GM13977 (cell line): ENCODE results near the gene AFDN.

Experiments
- DNase-seq: peaks from one replicate; pipeline ENCODE4 v3.0.0; 2012; ENCODE audit warnings: low spot score
- CTCF ChIP-seq: IDR thresholded peaks from 2 replicates; pipeline ENCODE4 v1.5.1; 2012; ENCODE audit warnings: mild to moderate bottlenecking, control low read depth; ENCODE audit not compliant: insufficient read depth; ENCODE audit errors: extremely low read depth, missing control alignments
- in situ Hi-C: fragments of 300-500 bp; cut with MboI; formaldehyde crosslinking; loops from one replicate; pipeline ENCODE4 v1.12.0; 2022; ENCODE audit warnings: low sequenced_read_pairs, low pct_unique_long_range_greater_than_20kb, mixed read lengths, inconsistent platforms; ENCODE audit not compliant: unreplicated experiment

The AFDN gene

DNA sequence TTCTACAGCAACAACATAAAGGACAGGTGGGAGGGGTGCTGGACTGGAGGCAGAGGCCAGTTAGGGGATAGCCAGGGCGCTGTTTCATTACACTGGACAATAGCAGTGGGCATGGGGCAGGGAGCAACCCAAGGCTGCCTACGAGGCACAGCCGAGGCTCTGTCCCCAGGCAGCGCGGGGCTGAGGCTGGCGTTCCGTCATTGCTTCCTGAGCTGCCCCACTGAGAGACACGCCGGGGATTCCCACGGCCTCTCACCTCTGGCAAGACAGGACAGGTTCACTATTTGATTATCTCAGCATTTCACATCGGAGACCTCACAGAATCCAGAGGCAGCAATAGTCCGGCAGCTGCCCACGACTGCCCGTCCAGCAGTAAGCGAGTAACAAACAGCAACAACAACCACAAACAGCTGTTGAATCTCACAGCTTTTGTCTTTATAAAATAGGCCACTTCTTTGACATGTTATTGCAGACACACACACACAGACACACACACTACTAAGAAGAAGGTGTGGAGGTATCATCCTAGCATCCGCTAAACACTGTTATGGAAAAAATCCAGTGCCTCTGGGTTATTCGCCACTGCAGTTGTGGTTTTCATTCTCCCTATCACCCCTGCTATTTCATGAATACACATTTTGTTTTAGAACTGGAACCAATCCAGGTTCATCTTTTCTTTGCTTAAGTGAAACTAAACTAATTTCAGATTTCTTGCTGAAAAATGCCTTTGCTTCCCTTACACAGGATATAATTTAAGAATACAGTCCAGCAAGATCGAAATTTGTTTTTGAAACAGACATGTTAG is 190.2 kb downstream of the AFDN start:
- in situ Hi-C loops: no loop called here
- no peak for TF ChIP-seq CTCF
- no peak for DNase-seq

- TF ChIP-seq CTCF: no peak
- DNase-seq: no peak
- in situ Hi-C loops: no loop called here
These were observed 190.9 kb downstream of the AFDN start for GRCh38 chr6:168017629-168018028.

DNA sequence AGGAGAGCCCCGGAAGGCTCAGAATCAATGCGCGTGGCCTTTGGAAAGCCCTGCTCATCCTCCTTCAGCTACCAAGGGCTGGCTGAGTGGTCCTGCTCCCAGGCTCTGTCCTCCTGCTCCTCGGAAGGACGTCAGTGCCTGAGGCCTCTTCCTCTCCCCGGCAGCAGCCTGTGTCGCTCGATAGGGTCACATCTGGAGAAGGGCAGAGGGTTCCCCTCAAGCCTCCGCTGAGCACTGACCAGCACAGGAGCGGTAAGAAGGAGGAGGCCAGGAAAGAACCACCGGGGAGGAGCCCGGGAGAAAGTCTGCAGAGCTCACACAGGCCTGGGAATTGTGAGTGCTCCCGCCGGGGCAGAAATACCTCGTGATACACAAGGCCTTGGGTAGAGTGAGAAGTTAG is 192.0 kb downstream of the AFDN start:
- DNase-seq: no peak
- in situ Hi-C loops: no loop called here
- no peak for TF ChIP-seq CTCF

GRCh38 chr6:168020242-168020641 is 193.5 kb downstream of the AFDN start:
- in situ Hi-C loops: no loop called here
- TF ChIP-seq CTCF: no peak
- DNase-seq: no peak

- in situ Hi-C loops: no loop called here
- no peak for DNase-seq
- TF ChIP-seq CTCF: no peak
These were observed 194.9 kb downstream of the AFDN start for GRCh38 chr6:168021581-168021980.
